ENCODE measurements around the gene ANKMY1.
A peak's percentile ranks its signal among the peaks of the same experiment; 100 is the strongest.

ANKMY1 gene

DNA sequence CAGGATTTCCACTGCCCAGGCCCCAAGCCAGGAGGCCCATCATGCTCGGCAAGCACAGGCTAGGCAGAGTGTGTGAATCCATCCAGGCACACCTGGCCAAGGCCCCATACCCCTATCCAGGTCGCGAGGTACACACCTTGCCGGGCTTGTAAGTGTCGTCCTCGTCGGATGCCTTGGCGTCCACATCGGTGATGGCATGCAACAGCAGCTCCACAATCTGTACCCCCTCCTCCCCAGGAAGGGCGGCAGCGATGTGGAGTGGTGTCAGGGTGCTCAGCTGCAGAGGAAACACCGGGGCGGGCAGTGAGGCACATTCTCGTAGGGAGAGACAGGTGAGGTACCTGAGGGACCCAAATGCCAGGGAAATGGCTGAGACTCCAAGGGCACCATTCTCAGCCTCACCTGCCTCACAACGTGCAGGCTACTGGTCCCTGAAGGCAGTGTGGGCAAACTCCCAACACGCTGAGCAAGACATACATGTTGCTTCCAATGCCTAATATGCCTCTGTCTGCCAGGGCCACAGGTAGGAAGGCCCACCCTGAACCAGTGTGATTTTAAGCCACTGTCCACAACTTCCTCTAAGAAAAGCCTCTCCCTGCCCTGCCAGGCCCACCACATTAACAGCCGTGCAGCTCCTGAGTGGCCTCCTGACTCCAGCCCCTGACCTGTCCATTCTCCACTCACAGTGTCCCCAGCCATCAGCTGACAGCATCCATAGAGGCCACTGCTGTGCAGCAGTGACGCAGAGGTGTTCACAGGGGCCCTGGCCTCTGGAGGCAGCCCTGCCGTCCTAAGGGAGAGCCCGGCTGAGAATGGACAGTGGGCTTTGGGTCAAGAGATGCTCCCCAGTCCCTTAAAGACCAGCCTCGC is 44.9 kb downstream of the ANKMY1 start:
- Mint-ChIP-seq H3K9me3 (peaks cover 5% of the 10 kb centered on the region), H3K36me3 (peaks cover 24% of the 10 kb centered on the region), H3K27ac (no peak overlapping the region), H3K4me1 (peaks cover 18% of the 10 kb centered on the region), H3K4me3 (no peak overlapping the region), H3K27me3 (no peaks in the 10 kb centered on the region)
- DNase-seq (ENCODE audit: low spot score in 2 of 2) (peak in 1 of 2 donors; percentile 9), ATAC-seq (ENCODE audit: low read depth) (no peak)

DNA sequence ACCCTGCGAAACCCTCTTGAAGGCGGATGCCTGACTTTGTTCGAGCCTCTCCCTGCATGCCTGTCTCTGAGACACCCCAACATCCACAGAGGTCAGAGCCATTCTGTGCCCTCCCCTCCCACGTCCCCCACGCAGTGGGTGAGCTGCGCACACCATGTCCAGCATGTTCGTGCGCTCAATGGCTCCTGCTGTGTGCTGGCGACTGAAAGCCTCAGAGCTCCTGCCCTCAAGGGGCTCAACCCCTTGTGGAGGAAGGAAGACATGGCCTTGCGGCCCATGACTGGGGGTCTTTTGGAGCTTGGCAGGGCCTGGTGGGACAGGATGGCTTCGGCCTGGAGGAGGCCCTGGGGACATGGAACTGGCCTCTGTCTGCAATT is 45.7 kb downstream of the ANKMY1 start:
- DNase-seq (ENCODE audit: low spot score in 2 of 2) (no peak), ATAC-seq (ENCODE audit: low read depth) (no peak)
- Mint-ChIP-seq H3K36me3 (peaks cover 21% of the 10 kb centered on the region), H3K4me1 (peaks cover 18% of the 10 kb centered on the region), H3K27me3 (no peaks in the 10 kb centered on the region), H3K4me3 (no peak overlapping the region), H3K27ac (no peak overlapping the region), H3K9me3 (peaks cover 5% of the 10 kb centered on the region)

DNA sequence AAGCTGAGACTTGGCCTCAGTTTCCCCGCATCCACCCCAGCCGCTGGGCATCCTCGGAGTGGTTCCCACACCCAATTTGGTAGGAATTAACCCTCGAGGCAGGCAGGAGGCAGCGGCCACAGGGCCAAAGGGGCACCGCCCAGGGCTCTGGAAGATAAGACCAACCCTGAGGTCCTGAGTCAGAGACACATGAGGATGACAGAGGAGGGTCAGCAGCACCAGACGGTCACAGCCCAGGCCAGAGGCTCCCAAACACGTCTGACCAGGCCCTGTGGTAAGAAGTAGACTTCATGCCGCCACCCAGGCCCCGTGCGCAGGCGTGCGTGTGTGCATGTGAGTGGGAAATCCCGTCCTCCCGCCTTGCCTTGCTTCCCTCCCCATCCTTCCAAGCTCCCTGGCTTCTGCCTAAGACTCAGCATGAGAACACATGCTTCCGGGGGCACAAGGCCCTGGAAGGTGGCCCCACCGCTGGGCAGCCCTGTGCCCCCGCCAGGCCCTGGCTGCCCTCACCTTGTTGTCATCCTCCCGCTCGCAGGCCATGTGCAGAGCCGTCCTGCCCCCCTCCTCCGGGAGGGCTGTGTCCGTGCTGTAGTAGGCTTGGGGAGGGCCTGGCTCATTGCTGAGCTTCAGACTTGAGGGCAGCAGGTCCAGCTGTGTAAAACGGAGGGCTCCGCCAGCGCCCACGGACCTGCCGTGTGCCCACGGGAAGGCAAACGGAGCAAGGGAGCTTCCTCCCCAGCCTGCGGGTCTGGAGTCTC is 46.3 kb downstream of the ANKMY1 start:
- peaks cover 18% of the 10 kb centered on the region for H3K4me1 Mint-ChIP-seq
- ATAC-seq (ENCODE audit: low read depth) (no peak), DNase-seq (ENCODE audit: low spot score in 2 of 2) (peak in 1 of 2 donors; percentile 7)
- H3K27ac Mint-ChIP-seq = no peak overlapping the region
- H3K27me3 Mint-ChIP-seq = no peaks in the 10 kb centered on the region
- H3K9me3 Mint-ChIP-seq = peaks cover 5% of the 10 kb centered on the region
- H3K36me3 Mint-ChIP-seq = peaks cover 21% of the 10 kb centered on the region
- H3K4me3 Mint-ChIP-seq = no peak overlapping the region

DNA sequence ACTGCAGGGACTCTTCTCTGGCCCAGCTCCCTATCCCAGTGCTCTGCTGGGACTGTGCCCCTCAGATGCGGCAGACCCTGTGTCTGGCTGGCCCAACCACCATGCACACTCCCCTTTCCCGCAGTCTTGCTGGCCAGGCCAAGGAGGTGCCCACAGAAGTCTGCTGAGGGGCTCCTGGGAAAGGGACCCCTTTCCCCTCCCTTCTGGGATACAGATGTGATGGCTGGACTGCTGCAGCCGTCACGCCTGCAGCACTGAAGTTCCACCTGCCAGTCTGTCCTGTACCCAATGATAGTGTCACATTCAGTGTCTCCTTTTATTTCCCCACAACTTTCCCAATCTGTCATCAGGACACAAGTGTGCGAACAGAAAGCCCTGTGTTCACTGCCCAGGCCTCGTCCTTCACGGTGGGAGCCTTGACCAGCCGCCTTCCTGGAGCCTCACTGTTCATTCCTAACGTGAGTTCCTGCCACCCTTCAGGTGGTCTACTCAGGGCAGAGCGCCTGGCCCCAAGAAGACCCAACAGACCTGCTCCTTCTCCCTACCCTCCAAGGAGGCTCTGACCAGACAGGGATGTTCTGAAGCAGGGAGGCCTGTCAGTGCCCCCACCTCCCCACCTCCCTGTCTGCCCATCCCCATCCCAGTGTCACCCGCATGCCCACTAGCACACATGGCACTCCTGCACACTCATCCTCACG is 47.1 kb downstream of the ANKMY1 start:
- peaks cover 5% of the 10 kb centered on the region for H3K9me3 Mint-ChIP-seq
- peak in 1 of 2 donors; percentile 9 for DNase-seq (ENCODE audit: low spot score in 2 of 2)
- no peak for ATAC-seq (ENCODE audit: low read depth)
- no peaks in the 10 kb centered on the region for H3K27me3 Mint-ChIP-seq
- H3K36me3 Mint-ChIP-seq = peaks cover 23% of the 10 kb centered on the region
- no peak overlapping the region for H3K4me3 Mint-ChIP-seq
- H3K27ac Mint-ChIP-seq = no peak overlapping the region
- H3K4me1 Mint-ChIP-seq = peaks cover 18% of the 10 kb centered on the region

DNA sequence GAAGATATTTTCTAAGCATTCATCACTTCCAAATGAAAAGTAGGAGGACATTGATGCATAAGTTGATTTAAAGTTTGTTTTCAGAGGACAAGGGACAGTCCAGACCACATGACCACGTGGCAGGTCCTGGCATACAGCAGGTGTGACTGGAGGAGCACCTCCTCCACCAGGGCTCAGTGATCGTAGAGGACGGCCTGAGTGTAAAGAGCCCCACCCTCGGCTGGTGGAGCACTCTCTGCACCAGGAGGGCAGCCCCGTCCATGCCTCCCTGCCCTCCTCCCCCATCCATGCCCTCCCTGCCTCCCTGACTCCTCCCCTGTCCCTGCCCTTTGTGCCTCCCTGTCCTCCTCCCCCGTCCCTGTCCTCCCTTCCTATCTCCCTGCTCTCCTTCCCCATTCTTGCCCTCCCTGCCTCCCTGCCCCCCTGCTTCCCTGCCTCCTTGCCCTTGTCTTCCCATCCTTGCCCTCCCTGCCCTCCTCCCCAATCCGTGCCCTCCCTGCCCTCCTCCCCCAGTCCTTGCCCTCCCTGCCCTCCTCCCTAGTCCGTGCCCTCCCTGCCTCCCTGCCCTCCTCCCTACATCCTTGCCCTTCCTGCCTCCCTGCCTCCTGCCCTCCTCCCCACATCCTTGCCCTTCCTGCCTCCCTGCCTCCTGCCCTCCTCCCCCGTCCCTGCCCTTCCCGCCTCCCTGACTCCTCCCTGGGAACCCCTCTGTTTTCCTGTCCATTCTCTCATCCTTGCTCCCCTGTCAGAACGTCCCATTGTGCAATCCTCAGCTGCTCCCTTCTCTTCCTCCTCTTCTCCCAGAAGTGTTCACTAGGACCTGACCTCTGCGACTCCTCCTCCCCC is 47.9 kb downstream of the ANKMY1 start:
- Mint-ChIP-seq H3K36me3 (peaks cover 24% of the 10 kb centered on the region), H3K27me3 (no peaks in the 10 kb centered on the region), H3K27ac (no peak overlapping the region), H3K4me3 (no peak overlapping the region), H3K4me1 (peaks cover 18% of the 10 kb centered on the region), H3K9me3 (peaks cover 5% of the 10 kb centered on the region)
- ATAC-seq (ENCODE audit: low read depth) = no peak
- peak in 1 of 2 donors; percentile 5 for DNase-seq (ENCODE audit: low spot score in 2 of 2)

DNA sequence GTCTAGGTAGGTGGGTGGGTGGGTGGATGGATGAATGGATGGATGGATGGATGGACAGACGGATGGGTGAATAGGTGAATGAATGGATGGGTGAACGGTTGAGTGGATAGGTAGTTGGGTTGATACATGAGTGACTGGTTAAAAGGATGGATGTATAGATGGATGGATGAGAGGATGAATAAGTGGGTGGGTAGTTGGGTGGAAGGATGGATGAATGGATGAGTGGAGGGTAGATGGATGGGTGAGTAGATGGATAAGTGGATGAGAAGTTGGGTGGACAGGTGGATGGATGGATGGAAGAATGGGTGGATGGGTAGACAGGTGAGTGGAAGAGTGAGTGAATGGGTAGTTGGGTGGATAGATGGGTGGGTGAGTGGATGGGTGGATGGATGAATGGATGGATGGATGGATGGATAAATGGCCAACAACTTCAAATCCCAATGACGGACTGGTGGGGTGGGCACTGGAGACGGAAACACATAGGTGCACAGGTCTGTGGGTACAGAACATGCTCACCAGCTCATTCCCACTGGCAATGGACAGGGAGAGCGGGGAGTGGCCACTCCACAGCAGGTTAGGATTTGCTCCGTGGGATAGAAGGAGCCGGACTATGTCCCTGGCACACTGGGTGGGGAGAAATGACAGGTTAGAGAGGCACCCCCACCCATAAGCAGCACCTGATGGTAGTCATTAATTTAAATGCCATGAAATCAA is 48.8 kb downstream of the ANKMY1 start:
- Mint-ChIP-seq H3K9me3 (peaks cover 3% of the 10 kb centered on the region), H3K4me1 (peaks cover 15% of the 10 kb centered on the region), H3K27ac (no peak overlapping the region), H3K27me3 (no peaks in the 10 kb centered on the region), H3K4me3 (no peak overlapping the region), H3K36me3 (peaks cover 26% of the 10 kb centered on the region)
- ATAC-seq (ENCODE audit: low read depth) (no peak), DNase-seq (ENCODE audit: low spot score in 2 of 2) (no peak)

DNA sequence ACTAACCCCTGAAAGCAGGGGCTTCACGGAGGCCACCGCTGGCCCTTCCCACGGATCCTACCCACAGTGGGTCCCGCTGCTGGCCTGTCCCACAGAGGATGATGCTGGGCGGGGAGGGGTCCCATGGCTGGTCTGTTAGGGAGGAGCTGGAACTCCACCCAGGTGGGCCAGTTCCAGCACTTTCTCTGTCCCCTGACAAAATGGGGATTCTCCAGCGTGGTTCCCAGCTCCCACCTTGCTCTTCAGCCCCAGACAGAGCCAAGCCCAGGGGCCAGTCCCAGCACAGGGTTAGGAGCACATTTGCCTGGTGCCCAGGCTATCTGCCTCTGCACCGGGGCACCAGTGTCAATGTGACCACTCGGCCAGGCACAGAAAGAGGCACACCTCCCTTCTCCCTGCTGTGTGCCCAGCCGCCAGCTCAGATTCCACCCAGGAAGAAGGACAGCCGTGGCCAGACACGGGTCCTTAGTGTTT is 50.0 kb downstream of the ANKMY1 start:
- Mint-ChIP-seq H3K4me3 (no peak overlapping the region), H3K27ac (no peak overlapping the region), H3K36me3 (peaks cover 25% of the 10 kb centered on the region), H3K9me3 (peaks cover 3% of the 10 kb centered on the region), H3K27me3 (no peaks in the 10 kb centered on the region), H3K4me1 (peaks cover 7% of the 10 kb centered on the region)
- no peak for DNase-seq (ENCODE audit: low spot score in 2 of 2)
- ATAC-seq (ENCODE audit: low read depth) = no peak

DNA sequence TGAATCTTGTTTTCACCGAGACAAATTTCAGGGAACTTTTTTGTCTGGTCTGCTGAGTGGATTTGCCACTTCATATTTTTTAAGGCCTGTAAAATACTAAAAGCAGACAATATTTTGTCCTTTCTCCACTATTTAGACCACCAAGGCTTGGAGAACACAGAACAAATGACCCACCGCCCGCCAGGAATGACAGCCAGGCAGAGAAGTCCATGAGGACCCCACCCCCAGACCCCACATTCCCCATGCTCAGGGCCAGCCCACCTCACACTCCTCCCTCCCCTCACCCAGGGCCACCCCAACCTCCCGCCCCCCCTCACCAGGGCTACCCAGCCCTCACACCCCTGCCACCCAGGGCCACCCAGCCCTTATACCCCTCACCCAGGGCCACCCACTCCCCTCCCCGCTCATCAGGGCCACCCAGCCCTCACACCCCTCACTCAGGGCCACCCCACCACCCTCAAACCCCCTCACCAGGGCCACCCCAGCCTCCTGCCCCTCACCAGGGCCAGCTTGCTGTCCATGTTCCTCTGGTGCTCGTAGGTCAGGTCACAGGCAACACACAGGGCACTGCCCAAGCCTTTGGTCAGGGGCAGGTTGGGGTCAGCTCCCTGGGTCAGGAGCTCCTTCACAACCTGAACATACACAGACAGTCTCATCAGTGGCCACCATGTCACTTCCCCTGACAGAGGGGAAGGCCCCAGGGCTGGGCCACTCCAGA is 50.6 kb downstream of the ANKMY1 start:
- ATAC-seq (ENCODE audit: low read depth) (no peak), DNase-seq (ENCODE audit: low spot score in 2 of 2) (no peak)
- Mint-ChIP-seq H3K36me3 (peaks cover 25% of the 10 kb centered on the region), H3K27ac (no peak overlapping the region), H3K4me3 (no peak overlapping the region), H3K9me3 (peaks cover 3% of the 10 kb centered on the region), H3K27me3 (no peaks in the 10 kb centered on the region), H3K4me1 (peaks cover 7% of the 10 kb centered on the region)

DNA sequence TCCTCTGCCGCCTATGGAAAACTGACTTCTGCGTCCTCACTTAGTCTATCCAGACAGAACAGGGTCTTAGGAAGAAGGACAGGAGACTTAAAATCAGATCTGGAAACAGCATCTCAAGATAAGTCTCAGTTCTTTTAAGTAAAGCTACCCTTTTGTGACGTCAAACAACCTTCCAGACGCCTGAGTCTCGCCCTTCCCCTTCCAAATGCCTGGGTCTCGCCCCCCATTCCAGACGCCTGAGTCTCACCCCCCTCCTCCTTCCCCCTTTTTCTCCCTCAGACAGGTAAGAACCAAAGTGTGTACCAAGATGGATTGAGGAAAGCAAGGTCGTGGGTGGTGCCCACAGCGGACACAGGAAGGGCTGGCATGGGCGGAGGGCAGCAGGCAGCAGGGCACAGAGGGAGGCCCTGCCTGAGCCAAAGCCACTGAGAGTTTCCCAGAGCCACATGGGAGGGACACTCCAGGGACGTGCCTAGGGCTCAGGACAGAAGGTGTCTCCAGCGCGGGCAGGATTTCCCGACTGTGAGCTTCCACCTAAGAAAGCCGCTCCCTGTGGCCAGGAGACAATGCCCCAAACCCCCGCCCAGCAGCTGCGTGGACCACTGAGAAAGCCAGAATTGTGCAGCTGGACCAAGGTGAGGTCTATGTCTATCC is 51.3 kb downstream of the ANKMY1 start:
- DNase-seq (ENCODE audit: low spot score in 2 of 2) (peak in 1 of 2 donors; percentile 5), ATAC-seq (ENCODE audit: low read depth) (no peak)
- peaks cover 3% of the 10 kb centered on the region for H3K9me3 Mint-ChIP-seq
- no peak overlapping the region for H3K27ac Mint-ChIP-seq
- H3K4me3 Mint-ChIP-seq = no peak overlapping the region
- peaks cover 7% of the 10 kb centered on the region for H3K4me1 Mint-ChIP-seq
- H3K27me3 Mint-ChIP-seq = no peaks in the 10 kb centered on the region
- peaks cover 26% of the 10 kb centered on the region for H3K36me3 Mint-ChIP-seq

DNA sequence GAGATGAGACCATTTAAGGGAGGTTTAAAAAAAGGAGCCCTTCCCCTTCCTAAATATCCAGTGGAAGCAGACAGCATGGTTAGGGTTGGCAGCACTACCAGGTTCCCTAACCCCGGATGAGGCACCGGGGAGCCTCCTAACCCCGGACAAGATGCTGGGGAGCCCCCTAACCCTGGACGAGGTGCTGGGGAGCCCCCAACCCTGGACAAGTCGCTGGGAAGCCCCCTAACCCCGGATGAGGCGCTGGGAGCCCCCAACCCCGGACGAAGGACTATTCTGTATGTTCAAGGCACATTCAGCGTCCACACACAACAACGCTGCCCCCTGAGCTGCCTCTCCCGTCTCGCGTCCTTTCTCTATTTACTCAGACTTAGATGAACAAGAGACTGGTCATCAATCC is 51.9 kb downstream of the ANKMY1 start:
- no peak overlapping the region for H3K4me3 Mint-ChIP-seq
- ATAC-seq (ENCODE audit: low read depth) = no peak
- peaks cover 11% of the 10 kb centered on the region for H3K4me1 Mint-ChIP-seq
- no peak for DNase-seq (ENCODE audit: low spot score in 2 of 2)
- H3K27me3 Mint-ChIP-seq = no peaks in the 10 kb centered on the region
- peaks cover 30% of the 10 kb centered on the region for H3K36me3 Mint-ChIP-seq
- H3K27ac Mint-ChIP-seq = no peak overlapping the region
- H3K9me3 Mint-ChIP-seq = peaks cover 3% of the 10 kb centered on the region

DNA sequence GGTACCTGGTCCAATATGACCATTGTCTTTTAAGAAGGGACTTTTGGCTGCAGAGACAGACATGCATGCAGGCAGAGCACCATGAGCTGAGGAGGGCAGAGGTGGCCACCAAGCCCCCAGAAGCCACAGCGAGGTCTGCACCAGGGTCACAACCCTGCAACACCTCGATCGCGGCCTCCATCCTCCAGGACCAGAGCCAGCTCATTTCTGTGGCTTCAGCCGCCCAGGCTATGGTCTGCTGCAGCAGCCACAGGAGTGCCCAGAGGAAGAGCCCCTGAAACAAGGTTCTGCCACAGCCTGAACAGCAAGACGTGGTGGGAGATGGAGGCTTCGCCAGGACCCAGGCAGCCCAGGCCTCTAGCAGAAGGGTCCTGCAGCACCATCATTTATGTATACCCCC is 53.9 kb downstream of the ANKMY1 start:
- Mint-ChIP-seq H3K27me3 (no peaks in the 10 kb centered on the region), H3K9me3 (peaks cover 2% of the 10 kb centered on the region), H3K4me1 (peaks cover 10% of the 10 kb centered on the region), H3K4me3 (no peak overlapping the region), H3K36me3 (peaks cover 23% of the 10 kb centered on the region), H3K27ac (no peak overlapping the region)
- ATAC-seq (ENCODE audit: low read depth) (no peak), DNase-seq (ENCODE audit: low spot score in 2 of 2) (peak in 1 of 2 donors; percentile 5)

DNA sequence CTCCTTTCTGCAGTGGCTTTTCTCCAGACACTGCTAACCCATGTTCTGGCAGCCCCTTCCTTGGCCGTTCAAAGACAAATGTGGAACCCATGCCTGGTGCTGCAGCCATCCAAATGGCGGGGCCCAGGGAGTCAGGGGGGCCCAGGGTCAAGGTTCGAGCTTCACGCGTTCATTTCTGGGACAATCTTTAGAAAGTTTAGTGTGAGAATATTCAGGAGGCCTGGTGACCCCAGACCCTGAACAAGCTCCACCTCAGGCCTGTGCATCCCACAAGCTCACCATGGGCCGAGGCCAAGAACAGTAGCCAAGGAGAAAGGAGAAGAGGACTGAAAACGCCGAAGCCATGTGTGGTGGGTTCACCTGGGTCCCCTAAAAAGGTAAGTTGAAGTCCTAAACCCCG is 54.4 kb downstream of the ANKMY1 start:
- H3K4me3 Mint-ChIP-seq = no peak overlapping the region
- H3K27ac Mint-ChIP-seq = no peak overlapping the region

More for the DNA sequence above, 54.4 kb downstream of the ANKMY1 start:
- peaks cover 7% of the 10 kb centered on the region for H3K4me1 Mint-ChIP-seq
- ATAC-seq (ENCODE audit: low read depth) = no peak
- DNase-seq (ENCODE audit: low spot score in 2 of 2) = no peak
- H3K27me3 Mint-ChIP-seq = no peaks in the 10 kb centered on the region
- peaks cover 21% of the 10 kb centered on the region for H3K36me3 Mint-ChIP-seq
- H3K9me3 Mint-ChIP-seq = no peaks in the 10 kb centered on the region
